ENCODE measurements around the gene DOCK2.

- TF ChIP-seq POLR2A (IDR thresholded peaks at IDR 0.05) (no peak), CTCF (IDR thresholded peaks at IDR 0.05) (no peak), POLR2AphosphoS5 (IDR thresholded peaks at IDR 0.05) (no peak)
Observed at GRCh38 chr5:169921949-169922348, 284.9 kb downstream of the DOCK2 start.
